GM19043 (cell line): ENCODE measurements around the gene TMIGD1.
A peak's percentile ranks its signal among the peaks of the same experiment; 100 is the strongest.

Experiments
- ATAC-seq: cut with Tn5 transposase; IDR thresholded peaks from one replicate; pipeline ENCODE4 v1.9.1; 2021; ENCODE audit warnings: low read depth; ENCODE audit not compliant: unreplicated experiment

TMIGD1 gene

GRCh38 chr17:30336369-30337171 is 2.7 kb upstream of the TMIGD1 start:
- ATAC-seq = no peak

GRCh38 chr17:30334421-30334820 is 564 bp upstream of the TMIGD1 start:
- ATAC-seq = no peak

GRCh38 chr17:30332057-30332542 is 1.8 kb downstream of the TMIGD1 start:
- peak; percentile 55 for ATAC-seq

DNA sequence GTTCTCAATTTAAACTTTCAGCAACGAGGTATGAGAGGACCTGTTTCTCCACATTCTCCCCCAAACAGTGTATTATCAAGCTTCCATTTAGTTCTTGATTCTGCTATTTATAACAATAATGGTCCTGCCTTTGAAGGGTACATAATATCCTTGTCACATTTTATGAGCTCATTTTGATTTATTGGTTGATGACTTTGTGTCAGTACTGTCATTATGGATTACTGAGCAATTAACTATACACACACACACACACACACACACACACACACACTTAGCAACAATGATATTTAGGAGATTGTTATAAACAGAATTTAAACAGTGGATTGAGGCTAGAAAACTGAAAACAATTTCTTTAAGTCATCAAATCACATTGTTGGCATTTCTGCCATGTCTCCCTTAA is 7.0 kb downstream of the TMIGD1 start:
- no peak for ATAC-seq

DNA sequence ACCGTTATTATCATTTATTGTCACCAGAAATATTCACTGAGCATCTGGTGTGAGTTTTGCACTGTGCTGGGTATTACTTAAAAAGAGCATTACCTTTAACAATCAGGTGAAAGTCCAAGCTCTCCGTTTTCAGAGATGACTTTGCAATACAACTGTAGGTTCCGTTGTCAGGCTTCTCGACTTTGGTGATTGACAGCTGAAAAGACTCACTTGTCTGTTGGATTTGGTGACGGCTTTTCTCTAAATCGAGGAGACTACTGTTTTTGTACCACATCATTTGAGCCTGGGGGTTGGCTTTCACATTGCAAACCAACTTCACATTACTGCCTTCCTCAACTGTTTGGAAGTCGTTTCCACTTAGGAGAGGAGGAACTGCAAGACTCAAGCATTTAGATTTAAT is 9.1 kb downstream of the TMIGD1 start:
- ATAC-seq = no peak

DNA sequence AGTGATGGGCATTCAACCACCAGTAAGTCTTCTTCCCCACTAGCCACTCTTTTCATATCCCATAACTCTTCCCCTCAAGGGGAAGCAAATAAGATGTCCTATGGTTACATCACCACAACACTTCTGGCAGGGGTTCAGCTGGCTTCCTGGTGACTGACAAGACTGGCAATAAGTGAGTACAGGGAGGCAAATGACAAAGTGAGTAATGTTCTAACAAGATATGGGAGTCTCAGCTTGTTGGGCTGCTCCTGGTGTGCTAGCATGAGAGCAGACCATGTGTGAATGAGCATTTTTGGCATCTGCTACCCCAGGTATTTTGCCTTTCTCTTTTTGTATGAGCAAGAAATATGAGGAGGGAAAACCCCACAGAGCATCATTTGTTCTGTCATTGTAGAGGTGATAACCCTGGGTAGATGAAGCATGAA is 9.9 kb downstream of the TMIGD1 start:
- no peak for ATAC-seq

GRCh38 chr17:30323262-30323894 is 10.5 kb downstream of the TMIGD1 start:
- ATAC-seq = no peak

GRCh38 chr17:30321314-30321713 is 12.5 kb downstream of the TMIGD1 start:
- ATAC-seq = no peak

GRCh38 chr17:30318155-30318554 is 15.7 kb downstream of the TMIGD1 start:
- no peak for ATAC-seq

DNA sequence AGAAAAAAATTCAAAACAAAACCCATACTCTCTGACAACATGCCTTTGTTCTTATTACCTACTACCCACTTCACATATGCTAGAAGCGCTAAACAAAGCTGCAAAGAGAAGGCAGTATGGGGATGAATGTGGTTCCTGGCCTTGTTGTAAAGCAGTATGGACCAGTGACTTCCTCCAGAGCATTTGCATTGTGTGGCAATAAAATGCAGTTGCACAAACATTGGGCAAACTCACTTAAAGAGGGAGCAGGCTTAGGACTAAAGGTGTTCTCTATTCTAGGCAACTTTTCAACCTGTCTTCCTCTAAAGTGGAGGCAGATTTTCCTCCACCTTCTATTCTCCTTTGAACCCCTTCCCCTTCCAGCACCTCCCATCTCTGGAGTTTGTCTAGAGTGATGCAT is 17.1 kb downstream of the TMIGD1 start:
- ATAC-seq = no peak

- no peak for ATAC-seq
These were observed 18.8 kb downstream of the TMIGD1 start for GRCh38 chr17:30315106-30315505.

DNA sequence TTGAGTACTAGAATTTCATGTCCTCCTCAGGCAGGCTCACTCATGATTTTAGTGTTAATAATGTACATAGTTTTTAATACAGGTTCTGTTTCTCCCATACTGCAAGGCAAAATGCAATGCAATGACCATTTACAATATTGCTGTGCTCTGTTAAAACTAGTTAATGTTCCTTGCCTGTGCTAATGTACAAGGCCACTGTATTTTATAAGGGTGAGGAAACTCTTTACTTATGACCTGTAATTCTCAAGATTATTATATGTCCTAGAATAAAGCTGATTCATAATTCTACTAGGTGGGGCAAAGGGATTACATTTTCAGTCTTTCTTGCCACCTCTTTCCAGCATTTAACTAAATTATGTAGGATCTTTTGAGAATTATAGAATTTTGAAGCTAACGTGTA is 19.4 kb downstream of the TMIGD1 start:
- ATAC-seq = no peak

GRCh38 chr17:30312226-30312625 is 21.6 kb downstream of the TMIGD1 start:
- no peak for ATAC-seq

GRCh38 chr17:30310562-30310961 is 23.3 kb downstream of the TMIGD1 start:
- ATAC-seq = no peak

DNA sequence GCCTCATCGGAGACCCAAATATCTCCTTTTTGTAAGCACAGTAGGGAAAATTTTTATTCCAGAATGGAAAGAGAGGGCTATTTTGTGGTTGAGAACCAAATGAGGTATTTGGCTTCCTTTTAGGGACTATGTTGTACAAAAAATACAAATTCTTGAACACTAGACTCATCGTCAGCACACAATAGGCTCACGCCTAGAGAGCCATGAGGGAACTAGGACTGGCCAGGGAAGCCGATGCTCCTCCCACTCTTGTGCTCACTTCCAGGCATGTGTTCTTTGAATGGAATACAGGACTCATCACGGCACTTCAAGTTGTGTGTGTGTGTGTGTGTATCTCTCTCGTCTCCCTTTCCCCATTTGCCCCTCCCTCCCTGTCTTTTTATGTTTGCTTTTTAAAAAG is 24.3 kb downstream of the TMIGD1 start:
- no peak for ATAC-seq

DNA sequence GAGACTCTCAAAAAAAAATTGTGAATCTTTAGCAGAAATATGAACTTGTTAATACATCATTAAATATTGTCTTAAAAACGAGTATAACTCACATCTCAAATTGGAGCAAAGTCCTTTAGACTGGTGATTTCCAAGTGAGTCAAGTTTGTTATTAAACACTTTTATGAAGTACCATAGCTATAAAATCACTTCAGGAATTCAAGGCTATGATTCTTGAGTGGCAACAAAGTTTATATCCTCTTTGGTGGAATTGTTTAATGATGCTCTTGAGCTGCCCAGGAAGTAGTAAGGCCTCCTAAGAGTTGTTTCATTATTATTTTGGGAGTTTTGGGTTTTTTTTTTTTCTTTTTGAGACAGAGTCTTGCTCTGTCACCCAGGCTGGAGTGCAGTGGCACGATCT is 25.5 kb downstream of the TMIGD1 start:
- ATAC-seq = no peak

DNA sequence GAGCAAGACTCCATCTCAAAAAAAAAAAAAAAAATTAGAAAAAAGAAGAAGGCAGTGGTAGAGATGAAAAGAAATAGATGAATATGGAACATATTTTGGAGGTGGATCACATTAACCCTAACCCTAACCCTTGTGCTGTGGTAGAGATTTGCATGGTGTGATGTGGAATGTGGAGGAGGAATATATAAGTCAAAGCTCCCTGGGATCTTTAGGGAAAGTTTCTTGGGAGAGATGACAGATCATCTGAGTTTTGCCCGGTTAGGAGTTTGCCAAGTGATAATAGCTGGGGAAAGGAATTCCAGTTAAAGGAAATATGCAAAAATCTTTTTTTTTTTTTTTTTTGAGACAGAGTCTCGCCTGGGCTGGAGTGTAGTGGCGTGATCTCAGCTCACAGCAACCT is 29.1 kb downstream of the TMIGD1 start:
- no peak for ATAC-seq

DNA sequence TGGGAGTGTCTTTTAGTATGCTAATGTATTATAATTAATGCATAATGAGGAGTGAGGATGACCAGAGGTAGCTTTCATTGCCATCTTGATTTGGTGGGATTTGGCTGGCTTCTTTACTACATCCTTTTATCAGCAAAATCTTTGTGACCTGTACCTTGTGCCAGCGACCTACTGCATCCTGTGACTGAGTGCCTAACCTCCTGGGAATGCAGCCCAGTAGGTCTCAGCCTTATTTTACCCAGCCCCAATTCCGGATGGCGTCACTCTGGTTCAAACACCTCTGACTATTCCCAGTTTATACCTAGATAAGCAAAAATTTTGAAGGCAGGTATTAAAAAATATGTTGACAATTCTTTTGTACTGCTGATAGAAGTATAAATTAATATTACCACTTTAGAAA is 31.6 kb downstream of the TMIGD1 start:
- ATAC-seq = no peak

GRCh38 chr17:30300818-30301217 is 33.0 kb downstream of the TMIGD1 start:
- ATAC-seq = no peak

DNA sequence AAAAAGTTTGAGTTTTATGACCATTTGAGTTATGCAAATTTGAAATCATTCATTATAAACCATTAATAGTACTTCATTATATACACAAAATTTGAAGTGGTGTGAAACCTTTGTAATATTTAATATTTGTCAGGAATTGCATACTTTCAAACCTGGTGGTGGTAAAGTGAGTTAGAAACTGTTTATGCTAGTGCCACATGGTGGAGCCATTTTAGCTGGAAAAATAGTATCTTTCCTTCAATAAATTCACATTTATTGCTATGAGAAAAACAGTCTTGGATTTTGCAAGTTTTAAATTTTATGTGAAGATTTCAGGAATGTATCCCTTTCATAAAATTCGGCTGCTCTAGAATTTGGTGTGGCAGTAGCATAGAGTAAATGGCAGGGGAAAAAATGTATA is 34.9 kb downstream of the TMIGD1 start:
- no peak for ATAC-seq

- no peak for ATAC-seq
These were observed 36.1 kb downstream of the TMIGD1 start for GRCh38 chr17:30297715-30298114.

DNA sequence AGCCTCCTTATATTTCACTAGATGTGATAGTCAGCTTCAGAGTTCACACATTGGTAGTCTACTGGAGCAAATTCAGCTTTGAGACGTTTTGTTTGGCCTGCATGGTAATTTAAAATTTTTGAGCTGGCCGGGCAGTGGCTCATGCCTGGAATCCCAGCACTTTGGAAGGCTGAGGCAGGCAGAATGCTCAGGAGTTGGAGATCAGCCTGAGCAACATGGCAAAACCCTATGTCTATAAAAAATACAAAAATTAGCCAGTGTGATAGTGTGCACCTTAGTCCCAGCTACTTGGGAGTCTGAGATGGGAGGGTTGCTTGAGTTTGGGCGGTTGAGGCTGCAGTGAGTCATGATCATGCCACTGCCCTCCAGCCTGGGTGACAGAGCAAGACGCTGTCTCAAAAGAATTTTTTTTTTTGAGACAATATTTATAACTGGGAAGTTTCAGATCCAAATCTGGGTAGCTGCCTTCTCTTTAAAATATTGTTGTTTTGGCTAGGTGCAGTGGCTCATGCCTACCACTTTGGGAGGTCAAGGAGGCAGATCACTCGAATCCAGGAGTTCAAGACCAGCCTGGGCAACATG is 37.3 kb downstream of the TMIGD1 start:
- ATAC-seq = no peak
